Kidney (tissue), 14 donors: ENCODE data around the gene KREMEN1. TPM values are rescaled to one million over a fixed set of nuclear protein-coding genes. Genes with fewer than 3 reads are reported as not detected.

Experiments
- DNase-seq, 5 donors: peaks; one replicate each; pipeline ENCODE4 v3.0.0-alpha.2; 2013 to 2020
- FAIRE-seq: peaks from 2 replicates; lab custom pipeline; 2012; peaks lifted over from hg19 to GRCh38; lab: Jason Lieb, UNC
- H3K27ac ChIP-seq, 2 donors: one replicate each; pipeline ENCODE4 v1.7.0; 2013; ENCODE audit warnings: low read depth in 2 of 2, low read length in 2 of 2, inconsistent platforms in 1 of 2
- H3K27me3 ChIP-seq: one replicate; pipeline ENCODE4 v1.7.1; 2013; ENCODE audit warnings: low read length, inconsistent platforms; ENCODE audit not compliant: control insufficient read depth, insufficient read depth
- H3K36me3 ChIP-seq, 3 donors: one replicate each; pipeline versions ENCODE4 v1.7.0 to v1.7.1; 2013; ENCODE audit warnings: low read length in 3 of 3, control low read depth in 1 of 3, inconsistent platforms in 1 of 3; ENCODE audit not compliant: insufficient read depth in 3 of 3, control insufficient read depth in 2 of 3
- H3K4me1 ChIP-seq, 3 donors: one replicate each; pipeline versions ENCODE4 v1.7.0 to v1.7.1; 2013; ENCODE audit warnings: low read length in 3 of 3, inconsistent platforms in 1 of 3, low read depth in 1 of 3; ENCODE audit not compliant: control insufficient read depth in 2 of 3, insufficient read depth in 2 of 3
- H3K4me3 ChIP-seq, 3 donors: one replicate each; pipeline versions ENCODE4 v1.7.0 to v1.8.1; 2013; ENCODE audit warnings: low read length in 3 of 3, control low read depth in 1 of 3, inconsistent platforms in 1 of 3
- H3K9ac ChIP-seq, 3 donors: one replicate each; pipeline versions ENCODE4 v1.7.0 to v1.7.1; 2013; ENCODE audit warnings: low read length in 3 of 3, control low read depth in 1 of 3, inconsistent platforms in 1 of 3
- H3K9me3 ChIP-seq, 3 donors: one replicate each; pipeline versions ENCODE4 v1.7.0 to v1.7.1; 2013; ENCODE audit warnings: low read length in 3 of 3, control low read depth in 1 of 3, inconsistent platforms in 1 of 3; ENCODE audit not compliant: control insufficient read depth in 2 of 3, insufficient read depth in 1 of 3
- intact Hi-C: fragments of 100-400 bp; cut with DNase I; formaldehyde crosslinking; loops from one replicate; pipeline ENCODE4 v1.11.1; 2022
- polyA plus RNA-seq: library from polyadenylated mRNA; stranded (reverse); fragments of 350-450 nt; fragmentation: Illumina TruSeq; extraction: RNeasy Lipid Tissue Mini Kit (QIAGEN cat#74804); gene quantifications from one replicate; pipeline ENCODE4 v1.2.3, GENCODE V29; 2014; ENCODE audit warnings: low read depth, low replicate concordance; ENCODE audit not compliant: insufficient read depth
- total RNA-seq: library from RNA; stranded (reverse); fragmentation: NEBNext Ultra II Directional; extraction: Animal tissue kit (Norgen Biotek cat#: 25700); gene quantifications from one replicate; pipeline ENCODE4 v1.2.1, GENCODE V29; 2021
- TF ChIP-seq, protein P1 (sequence below): IDR thresholded peaks from 3 replicates; pipeline ENCODE4 v1.5.1; 2012; ENCODE audit warnings: mild to moderate bottlenecking, moderate library complexity, borderline replicate concordance; ENCODE audit not compliant: insufficient read depth; ENCODE audit errors: extremely low read depth
- donor health status: control.
- donor health status: control.
- donor health status: control.
- donor health status: control.
- donor health status: control.
- donor health status: DM: yes; HTN: yes; CAD: no.
- donor health status: Normal renal cell carcinoma (clear cell type).

The KREMEN1 gene
- total and polyA plus RNA-seq, 2 donors from 2014 or later: 9.3 to 16.2 TPM

DNA sequence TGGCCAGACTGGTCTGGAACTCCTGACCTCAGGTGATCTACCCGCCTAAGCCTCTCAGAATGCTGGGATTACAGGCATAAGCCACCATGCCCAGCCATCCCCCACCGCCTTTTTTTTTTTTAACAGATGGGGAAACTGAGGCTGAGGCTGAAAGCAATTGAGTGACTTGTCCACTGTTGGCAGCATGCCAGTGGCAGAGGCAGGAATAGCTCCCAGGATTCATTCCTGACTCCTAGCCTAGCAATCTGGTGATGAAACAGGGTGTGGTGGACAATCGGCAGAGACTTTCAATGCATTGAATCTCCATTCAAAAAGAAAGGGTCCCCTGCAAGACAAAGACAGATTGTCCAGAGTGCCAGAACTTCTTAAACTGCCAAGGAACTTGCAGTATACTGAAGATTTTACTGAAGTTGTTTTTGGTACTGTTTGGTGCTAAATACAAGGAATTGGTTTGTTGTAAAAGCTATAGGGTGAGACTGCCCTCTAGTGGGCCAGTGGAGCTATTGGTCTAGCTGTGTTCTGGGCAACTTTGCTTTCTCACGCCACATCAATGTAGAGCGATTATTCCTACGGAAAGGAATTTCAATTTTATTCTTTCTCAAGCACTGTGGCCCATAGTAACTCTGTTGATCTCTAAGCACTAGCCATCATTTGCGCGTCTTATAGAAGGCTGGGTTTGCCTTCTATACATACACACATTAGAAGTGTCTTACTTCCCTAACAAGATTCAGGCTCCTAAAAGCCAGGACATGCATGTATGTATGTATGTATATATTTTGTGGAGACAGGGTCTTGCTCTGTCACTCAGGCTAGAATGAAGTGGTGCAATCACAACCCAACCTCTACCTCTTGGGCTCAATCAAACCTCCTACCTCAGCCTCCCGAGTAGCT lies 32.2 kb upstream of the KREMEN1 start:
- H3K4me1 ChIP-seq: peaks cover 4 to 7% (median 6%) of the 10 kb centered on the region in 3 donors
- H3K36me3 ChIP-seq: peaks cover 2 to 13% (median 6%) of the 10 kb centered on the region in 3 donors
- H3K9me3 ChIP-seq: no peaks in the 10 kb centered on the region
- H3K27ac ChIP-seq: no peak overlapping the region
- TF ChIP-seq, protein P1, sequence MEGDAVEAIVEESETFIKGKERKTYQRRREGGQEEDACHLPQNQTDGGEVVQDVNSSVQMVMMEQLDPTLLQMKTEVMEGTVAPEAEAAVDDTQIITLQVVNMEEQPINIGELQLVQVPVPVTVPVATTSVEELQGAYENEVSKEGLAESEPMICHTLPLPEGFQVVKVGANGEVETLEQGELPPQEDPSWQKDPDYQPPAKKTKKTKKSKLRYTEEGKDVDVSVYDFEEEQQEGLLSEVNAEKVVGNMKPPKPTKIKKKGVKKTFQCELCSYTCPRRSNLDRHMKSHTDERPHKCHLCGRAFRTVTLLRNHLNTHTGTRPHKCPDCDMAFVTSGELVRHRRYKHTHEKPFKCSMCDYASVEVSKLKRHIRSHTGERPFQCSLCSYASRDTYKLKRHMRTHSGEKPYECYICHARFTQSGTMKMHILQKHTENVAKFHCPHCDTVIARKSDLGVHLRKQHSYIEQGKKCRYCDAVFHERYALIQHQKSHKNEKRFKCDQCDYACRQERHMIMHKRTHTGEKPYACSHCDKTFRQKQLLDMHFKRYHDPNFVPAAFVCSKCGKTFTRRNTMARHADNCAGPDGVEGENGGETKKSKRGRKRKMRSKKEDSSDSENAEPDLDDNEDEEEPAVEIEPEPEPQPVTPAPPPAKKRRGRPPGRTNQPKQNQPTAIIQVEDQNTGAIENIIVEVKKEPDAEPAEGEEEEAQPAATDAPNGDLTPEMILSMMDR: peak; percentile 99
- H3K4me3 ChIP-seq: no peak overlapping the region
- intact Hi-C loops: loop anchor here (5.0 kb wide), 1 partner anchor 183 kb away; no protein-coding TSS in a partner anchor
- H3K27me3 ChIP-seq: no peaks in the 10 kb centered on the region
- peak in 3 of 5 donors; percentile 79 to 90 (median 89) for DNase-seq
- no peak overlapping the region for H3K9ac ChIP-seq
- FAIRE-seq: peak; percentile 66

DNA sequence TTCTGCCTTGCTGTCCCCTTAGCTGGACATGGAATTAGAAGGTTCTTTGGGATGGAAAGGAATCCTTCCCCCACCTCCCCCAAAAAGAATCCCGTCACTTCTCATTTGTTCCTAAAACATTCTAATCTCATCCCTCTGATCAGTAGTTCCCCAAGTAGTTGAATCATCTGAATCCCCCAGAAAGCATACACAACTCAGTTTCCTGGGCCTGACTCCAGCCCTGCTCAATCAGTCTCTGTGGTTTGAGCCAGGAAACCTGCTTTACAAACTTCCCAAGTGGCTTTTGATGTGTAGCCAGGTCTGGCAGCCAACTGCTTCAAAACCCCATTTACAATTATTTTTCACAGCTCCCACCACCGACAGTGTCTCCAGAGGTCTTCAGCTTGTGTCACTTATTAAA lies 31.4 kb upstream of the KREMEN1 start:
- TF ChIP-seq, protein P1: no peak
- Histone ChIP-seq H3K27ac (no peak overlapping the region), H3K4me1 (peaks cover 4 to 7% (median 6%) of the 10 kb centered on the region in 3 donors), H3K9ac (no peak overlapping the region), H3K36me3 (peaks cover 4 to 20% (median 11%) of the 10 kb centered on the region in 3 donors), H3K4me3 (no peak overlapping the region), H3K9me3 (no peaks in the 10 kb centered on the region), H3K27me3 (no peaks in the 10 kb centered on the region)
- DNase-seq (no peak), FAIRE-seq (no peak)
- intact Hi-C loops: loop anchor here (5.0 kb wide), 1 partner anchor 184 kb away; no protein-coding TSS in a partner anchor

- DNase-seq (no peak), FAIRE-seq (no peak)
- peaks cover 4 to 46% (median 25%) of the 10 kb centered on the region in 3 donors for H3K36me3 ChIP-seq
- no peaks in the 10 kb centered on the region for H3K27me3 ChIP-seq
- H3K9ac ChIP-seq: no peak overlapping the region
- no peaks in the 10 kb centered on the region for H3K9me3 ChIP-seq
- H3K27ac ChIP-seq: no peak overlapping the region
- TF ChIP-seq, protein P1: no peak
- H3K4me1 ChIP-seq: peaks cover 0 to 4% (median 3%) of the 10 kb centered on the region in 3 donors
- intact Hi-C loops: loop anchor here (5.0 kb wide), 1 partner anchor 187 kb away; no protein-coding TSS in a partner anchor
- H3K4me3 ChIP-seq: no peak overlapping the region
Observed at GRCh38 chr22:29043906-29044575, 28.8 kb upstream of the KREMEN1 start.
